NCI-H524 (cell line): ENCODE measurements around the gene GRID1.

Experiments used
- DNase-seq, 2 experiments: peaks; one replicate each; lab custom pipeline; 2025; lab: John Stamatoyannopoulos, UW

GRID1 gene

GRCh38 chr10:86167762-86168128, 198.8 kb downstream of the GRID1 start:
- DNase-seq: no peak

- no peak for DNase-seq
These were observed 199.4 kb downstream of the GRID1 start for GRCh38 chr10:86167121-86167761.

GRCh38 chr10:86165666-86166065, 200.9 kb downstream of the GRID1 start:
- no peak for DNase-seq

- DNase-seq: no peak
These were observed 201.5 kb downstream of the GRID1 start for GRCh38 chr10:86164960-86165630.

- DNase-seq: peak in 1 of 2 experiments; percentile 0
These were observed 202.3 kb downstream of the GRID1 start for GRCh38 chr10:86164174-86164774.

GRCh38 chr10:86163522-86164173, 202.9 kb downstream of the GRID1 start:
- peak; percentile 64 to 75 for DNase-seq

- DNase-seq: no peak
These were observed 203.7 kb downstream of the GRID1 start for GRCh38 chr10:86162696-86163400.

GRCh38 chr10:86162036-86162435, 204.6 kb downstream of the GRID1 start:
- no peak for DNase-seq

- no peak for DNase-seq
These were observed 205.6 kb downstream of the GRID1 start for GRCh38 chr10:86160890-86161585.

- DNase-seq: no peak
These were observed 206.8 kb downstream of the GRID1 start for GRCh38 chr10:86159797-86160196.

GRCh38 chr10:86155054-86155921, 211.3 kb downstream of the GRID1 start:
- DNase-seq: peak in 1 of 2 experiments; percentile 8

- peak in 1 of 2 experiments; percentile 1 for DNase-seq
These were observed 212.8 kb downstream of the GRID1 start for GRCh38 chr10:86153751-86154150.

- no peak for DNase-seq
These were observed 213.7 kb downstream of the GRID1 start for GRCh38 chr10:86152911-86153310.

GRCh38 chr10:86152354-86152753, 214.2 kb downstream of the GRID1 start:
- DNase-seq: no peak

GRCh38 chr10:86151613-86152012, 215.0 kb downstream of the GRID1 start:
- no peak for DNase-seq

- DNase-seq: no peak
These were observed 217.3 kb downstream of the GRID1 start for GRCh38 chr10:86149257-86149656.

GRCh38 chr10:86148117-86148516, 218.5 kb downstream of the GRID1 start:
- no peak for DNase-seq

GRCh38 chr10:86144301-86144700, 222.3 kb downstream of the GRID1 start:
- no peak for DNase-seq

- no peak for DNase-seq
These were observed 224.7 kb downstream of the GRID1 start for GRCh38 chr10:86141896-86142295.

- no peak for DNase-seq
These were observed 227.4 kb downstream of the GRID1 start for GRCh38 chr10:86139066-86139657.
